HCT116 (cell line): ENCODE measurements around the gene WDR90. TPM values are rescaled to one million over a fixed set of nuclear protein-coding genes. Genes with fewer than 3 reads are reported as not detected.

Source experiments
- ATAC-seq: fragments of 200-7000 bp; cut with Tn5 transposase; 2 replicates; pipeline ENCODE4 v1.9.1; 2020; ENCODE audit warnings: mild to moderate bottlenecking, moderate library complexity
- BruUV-seq: library from RNA; stranded (reverse); fragments of 400-500 nt; replicated peaks from 2 replicates; lab custom pipeline; 2021; lab: Mats Ljungman, UMichigan
- CTCF ChIA-PET: fragments of 300-600 bp; sonication (Branson Sonifier 250); formaldehyde crosslinking; loops from one replicate; lab custom pipeline; 2021; ENCODE audit warnings: antibody characterized with exemption; lab: Charles Lee
- POLR2A ChIA-PET: fragments of 300-600, 350-600 bp; sonication (Branson Sonifier 250); formaldehyde crosslinking; loops from one replicate; lab custom pipeline; 2021; ENCODE audit warnings: antibody characterized with exemption; lab: Charles Lee
- RAD21 ChIA-PET, 2 experiments: fragments of 300-600 bp; sonication (Branson Sonifier 250); formaldehyde crosslinking; loops; one replicate each; lab custom pipeline; 2023; ENCODE audit warnings: low total read pairs in 2 of 2; ENCODE audit not compliant: uncharacterized antibody in 2 of 2, unreplicated experiment in 2 of 2, low non-redundant PET in 1 of 2; lab: Charles Lee
- DNase-seq: peaks from one replicate; pipeline ENCODE4 v3.0.0-alpha.2; 2010; ENCODE audit warnings: low read depth, low spot score
- H2AFZ ChIP-seq: fragments of 200-600 bp; shearing (Covaris generic), sonication (generic); 2 replicates; pipeline ENCODE4 v1.6.1; 2017; ENCODE audit warnings: low read depth, mixed run types, mixed read lengths, antibody characterized with exemption, low read length; ENCODE audit not compliant: poor library complexity, severe bottlenecking
- H3K27ac ChIP-seq: 2 replicates; pipeline ENCODE4 v1.5.1; 2012; ENCODE audit warnings: low read depth, low read length
- H3K27me3 ChIP-seq: fragments of 200-600 bp; sonication (generic); 2 replicates; pipeline ENCODE4 v1.6.1; 2016; ENCODE audit warnings: mixed run types, low read length, mixed read lengths; ENCODE audit not compliant: insufficient read depth
- H3K36me3 ChIP-seq, 2 experiments: fragments of 200-500 bp in 1 of 2; fragments of 200-600 bp in 1 of 2; sonication (Bioruptor generic) in 1 of 2; sonication (generic) in 1 of 2; 2 replicates each; pipeline versions ENCODE4 v1.5.1 to v1.6.1; 2014 to 2016; ENCODE audit warnings: low read length in 2 of 2, inconsistent platforms in 1 of 2, mixed read lengths in 1 of 2, mixed run types in 1 of 2; ENCODE audit not compliant: insufficient read depth in 2 of 2, control insufficient read depth in 1 of 2
- H3K4me1 ChIP-seq, 2 experiments: fragments of 200-600 bp in 1 of 2; sonication (generic) in 1 of 2; 2 replicates each; pipeline versions ENCODE4 v1.5.1 to v1.6.1; 2012 to 2017; ENCODE audit warnings: low read length in 2 of 2, inconsistent platforms in 1 of 2, mild to moderate bottlenecking in 1 of 2, mixed read lengths in 1 of 2, mixed run types in 1 of 2, moderate library complexity in 1 of 2; ENCODE audit not compliant: insufficient read depth in 2 of 2, control insufficient read depth in 1 of 2
- H3K4me2 ChIP-seq: fragments of 200-600 bp; sonication (generic); 2 replicates; pipeline ENCODE4 v1.6.1; 2017; ENCODE audit warnings: mixed run types, low read length, mixed read lengths
- H3K4me3 ChIP-seq, 2 experiments: fragments of 200-600 bp in 1 of 2; sonication (generic) in 1 of 2; replicated peaks in 1 of 2; 2 replicates each; pipeline ENCODE4 v1.5.1; 2011 to 2016; ENCODE audit warnings: low read length in 2 of 2, control low read depth in 1 of 2, low read depth in 1 of 2, mild to moderate bottlenecking in 1 of 2, mixed read lengths in 1 of 2, mixed run types in 1 of 2
- H3K79me2 ChIP-seq: fragments of 200-600 bp; sonication (generic); 2 replicates; pipeline ENCODE4 v1.6.1; 2017; ENCODE audit warnings: mild to moderate bottlenecking, mixed run types, low read length, moderate library complexity, mixed read lengths; ENCODE audit not compliant: insufficient read depth
- H3K9ac ChIP-seq: fragments of 200-600 bp; sonication (generic); 2 replicates; pipeline ENCODE4 v1.6.1; 2016; ENCODE audit warnings: low read length, mixed read lengths
- H3K9me2 ChIP-seq: fragments of 200-600 bp; sonication (generic), shearing (Covaris generic); 2 replicates; pipeline ENCODE4 v1.6.1; 2017; ENCODE audit warnings: mixed run types, mild to moderate bottlenecking, moderate library complexity; ENCODE audit not compliant: insufficient read depth
- H3K9me3 ChIP-seq, 2 experiments: fragments of 200-500 bp in 1 of 2; fragments of 200-600 bp in 1 of 2; sonication (Bioruptor generic) in 1 of 2; sonication (generic) in 1 of 2; 2 replicates each; pipeline ENCODE4 v1.6.1; 2014 to 2017; ENCODE audit warnings: low read length in 2 of 2, mixed read lengths in 2 of 2, inconsistent platforms in 1 of 2, low read depth in 1 of 2, mild to moderate bottlenecking in 1 of 2, mixed run types in 1 of 2, moderate library complexity in 1 of 2; ENCODE audit not compliant: control insufficient read depth in 1 of 2, insufficient read depth in 1 of 2
- H4K20me1 ChIP-seq: fragments of 200-600 bp; sonication (generic), shearing (Covaris generic); 2 replicates; pipeline ENCODE4 v1.6.1; 2017; ENCODE audit warnings: mixed run types, mild to moderate bottlenecking, moderate library complexity; ENCODE audit not compliant: insufficient read depth
- ATF3 ChIP-seq: IDR thresholded peaks from 2 replicates; pipeline ENCODE4 v1.6.1; 2012
- CBX3 ChIP-seq: IDR thresholded peaks from 2 replicates; pipeline ENCODE4 v1.6.1; 2012; ENCODE audit warnings: low read depth
- CEBPB ChIP-seq: IDR thresholded peaks from 2 replicates; pipeline ENCODE4 v1.6.1; 2012; ENCODE audit warnings: low read depth
- EZH2 ChIP-seq: fragments of 200-600 bp; sonication (generic); IDR thresholded peaks from 2 replicates; pipeline ENCODE4 v1.6.1; 2017; ENCODE audit warnings: antibody characterized with exemption, mixed run types
- EZH2phosphoT487 ChIP-seq: fragments of 200-600 bp; IDR thresholded peaks from 2 replicates; pipeline ENCODE4 v1.6.1; 2018; ENCODE audit warnings: antibody characterized with exemption, borderline replicate concordance
- MAX ChIP-seq: IDR thresholded peaks from 2 replicates; pipeline ENCODE4 v1.6.1; 2012
- POLR2AphosphoS5 ChIP-seq: IDR thresholded peaks from 2 replicates; pipeline ENCODE4 v1.6.1; 2011; ENCODE audit warnings: mild to moderate bottlenecking, low read depth, low read length, moderate library complexity
- SIN3A ChIP-seq: IDR thresholded peaks from 2 replicates; pipeline ENCODE4 v1.6.1; 2012; ENCODE audit warnings: low read depth
- SRF ChIP-seq: IDR thresholded peaks from 2 replicates; pipeline ENCODE4 v1.6.1; 2012; ENCODE audit warnings: low read depth
- ZNF274 ChIP-seq: fragments of 200-500 bp; sonication (Bioruptor generic); IDR thresholded peaks from 2 replicates; pipeline ENCODE4 v1.6.1; 2014; ENCODE audit warnings: mild to moderate bottlenecking, low read depth, low read length, inconsistent platforms
- intact Hi-C: fragments of 100-400 bp; cut with micrococcal nuclease; formaldehyde crosslinking; loops from 2 replicates; pipeline ENCODE4 v1.10.0; 2022
- total RNA-seq: library from RNA; stranded (reverse); gene quantifications from one replicate; pipeline ENCODE4 v1.2.1, GENCODE V29; 2021; ENCODE audit not compliant: unreplicated experiment
- TF ChIP-seq, protein P1 (sequence below): IDR thresholded peaks from 2 replicates; pipeline ENCODE4 v1.6.1; 2011; ENCODE audit warnings: mild to moderate bottlenecking, low read length, moderate library complexity; ENCODE audit not compliant: insufficient replicate concordance; ENCODE audit errors: extremely low read depth
- TF ChIP-seq, protein P2 (sequence below), 3 experiments: fragments of 200-600 bp in 1 of 3; sonication (generic) in 1 of 3; IDR thresholded peaks in 2 of 3; conservative IDR thresholded peaks in 1 of 3; 2 replicates each; pipeline ENCODE4 v1.5.1; 2012 to 2017; ENCODE audit warnings: low read depth in 2 of 3, low read length in 2 of 3, antibody characterized with exemption in 1 of 3, borderline replicate concordance in 1 of 3, control low read depth in 1 of 3, mild to moderate bottlenecking in 1 of 3, mixed read lengths in 1 of 3, mixed run types in 1 of 3, moderate library complexity in 1 of 3; ENCODE audit not compliant: insufficient read depth in 1 of 3

WDR90 gene
- total RNA-seq, 1 experiment from 2014 or later, result 73.7 TPM

- ATAC-seq (no peak), DNase-seq (no peak)
- no peaks in the 10 kb centered on the region for H3K9me2 ChIP-seq
- RAD21 ChIA-PET, result no interaction called here
- no peak overlapping the region for H3K27ac ChIP-seq
- no peak for TF ChIP-seq ZNF274
- no peak for TF ChIP-seq SIN3A
- no peak for TF ChIP-seq ATF3
- TF ChIP-seq POLR2AphosphoS5, result no peak
- TF ChIP-seq, protein P1, sequence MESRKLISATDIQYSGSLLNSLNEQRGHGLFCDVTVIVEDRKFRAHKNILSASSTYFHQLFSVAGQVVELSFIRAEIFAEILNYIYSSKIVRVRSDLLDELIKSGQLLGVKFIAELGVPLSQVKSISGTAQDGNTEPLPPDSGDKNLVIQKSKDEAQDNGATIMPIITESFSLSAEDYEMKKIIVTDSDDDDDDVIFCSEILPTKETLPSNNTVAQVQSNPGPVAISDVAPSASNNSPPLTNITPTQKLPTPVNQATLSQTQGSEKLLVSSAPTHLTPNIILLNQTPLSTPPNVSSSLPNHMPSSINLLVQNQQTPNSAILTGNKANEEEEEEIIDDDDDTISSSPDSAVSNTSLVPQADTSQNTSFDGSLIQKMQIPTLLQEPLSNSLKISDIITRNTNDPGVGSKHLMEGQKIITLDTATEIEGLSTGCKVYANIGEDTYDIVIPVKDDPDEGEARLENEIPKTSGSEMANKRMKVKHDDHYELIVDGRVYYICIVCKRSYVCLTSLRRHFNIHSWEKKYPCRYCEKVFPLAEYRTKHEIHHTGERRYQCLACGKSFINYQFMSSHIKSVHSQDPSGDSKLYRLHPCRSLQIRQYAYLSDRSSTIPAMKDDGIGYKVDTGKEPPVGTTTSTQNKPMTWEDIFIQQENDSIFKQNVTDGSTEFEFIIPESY, result no peak
- TF ChIP-seq MAX, result no peak
- TF ChIP-seq, protein P2, sequence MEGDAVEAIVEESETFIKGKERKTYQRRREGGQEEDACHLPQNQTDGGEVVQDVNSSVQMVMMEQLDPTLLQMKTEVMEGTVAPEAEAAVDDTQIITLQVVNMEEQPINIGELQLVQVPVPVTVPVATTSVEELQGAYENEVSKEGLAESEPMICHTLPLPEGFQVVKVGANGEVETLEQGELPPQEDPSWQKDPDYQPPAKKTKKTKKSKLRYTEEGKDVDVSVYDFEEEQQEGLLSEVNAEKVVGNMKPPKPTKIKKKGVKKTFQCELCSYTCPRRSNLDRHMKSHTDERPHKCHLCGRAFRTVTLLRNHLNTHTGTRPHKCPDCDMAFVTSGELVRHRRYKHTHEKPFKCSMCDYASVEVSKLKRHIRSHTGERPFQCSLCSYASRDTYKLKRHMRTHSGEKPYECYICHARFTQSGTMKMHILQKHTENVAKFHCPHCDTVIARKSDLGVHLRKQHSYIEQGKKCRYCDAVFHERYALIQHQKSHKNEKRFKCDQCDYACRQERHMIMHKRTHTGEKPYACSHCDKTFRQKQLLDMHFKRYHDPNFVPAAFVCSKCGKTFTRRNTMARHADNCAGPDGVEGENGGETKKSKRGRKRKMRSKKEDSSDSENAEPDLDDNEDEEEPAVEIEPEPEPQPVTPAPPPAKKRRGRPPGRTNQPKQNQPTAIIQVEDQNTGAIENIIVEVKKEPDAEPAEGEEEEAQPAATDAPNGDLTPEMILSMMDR (IDR thresholded peaks at IDR 0.05 in 2 of 3, conservative IDR thresholded peaks at IDR 0.05 in 1 of 3; ENCODE audit: borderline replicate concordance in 1 of 3, insufficient read depth in 1 of 3, low read depth in 2 of 3, low read length in 2 of 3), result no peak
- TF ChIP-seq EZH2phosphoT487, result no peak
- TF ChIP-seq SRF, result no peak
- no peak for TF ChIP-seq CEBPB
- TF ChIP-seq EZH2, result no peak
- TF ChIP-seq CBX3, result no peak
- no peak overlapping the region for H3K4me3 ChIP-seq
- peaks cover 0 to 19% of the 10 kb centered on the region in 2 experiments; a peak in 2 of 4 replicates for H3K36me3 ChIP-seq
- POLR2A ChIA-PET, result no interaction called here
- no peak overlapping the region for H2AFZ ChIP-seq
- no peaks in the 10 kb centered on the region for H3K27me3 ChIP-seq
- no peak overlapping the region for H3K9ac ChIP-seq
- no TSS peak for BruUV-seq
- no peak overlapping the region for H3K4me2 ChIP-seq
- H3K79me2 ChIP-seq, result peaks cover 21% of the 10 kb centered on the region
- CTCF ChIA-PET, result no interaction called here
- intact Hi-C loops, result no loop called here
- H4K20me1 ChIP-seq, result no peaks in the 10 kb centered on the region
- no peaks in the 10 kb centered on the region for H3K9me3 ChIP-seq
- H3K4me1 ChIP-seq, result peaks cover 5 to 27% of the 10 kb centered on the region in 2 experiments; a peak in 3 of 4 replicates
These were observed 28.4 kb downstream of the WDR90 start for GRCh38 chr16:677316-678190.
